VCaP (cell line): ENCODE results near the gene DBH.

Experiments used
- H3K27ac ChIP-seq: fragments of 450-650 bp; 2 replicates; pipeline ENCODE4 v1.5.1; 2017
- CTCF ChIP-seq: fragments of 450-650 bp; conservative IDR thresholded peaks from 2 replicates; pipeline ENCODE4 v1.5.1; 2017; ENCODE audit warnings: mild to moderate bottlenecking, moderate library complexity

DBH gene

GRCh38 chr9:133693116-133693515, 57.0 kb downstream of the DBH start:
- no peak for TF ChIP-seq CTCF
- H3K27ac ChIP-seq, result no peak overlapping the region

GRCh38 chr9:133693703-133694529, 57.8 kb downstream of the DBH start:
- no peak overlapping the region for H3K27ac ChIP-seq
- no peak for TF ChIP-seq CTCF

- no peak for TF ChIP-seq CTCF
- no peak overlapping the region for H3K27ac ChIP-seq
Observed at GRCh38 chr9:133694686-133695085, 58.5 kb downstream of the DBH start.

GRCh38 chr9:133696071-133696472, 59.9 kb downstream of the DBH start:
- TF ChIP-seq CTCF, result no peak
- H3K27ac ChIP-seq, result no peak overlapping the region

GRCh38 chr9:133699546-133699945, 63.4 kb downstream of the DBH start:
- no peak overlapping the region for H3K27ac ChIP-seq
- TF ChIP-seq CTCF, result no peak

- no peak for TF ChIP-seq CTCF
- H3K27ac ChIP-seq, result no peak overlapping the region
Observed at GRCh38 chr9:133700819-133701320, 64.7 kb downstream of the DBH start.

GRCh38 chr9:133701321-133701980, 65.3 kb downstream of the DBH start:
- no peak for TF ChIP-seq CTCF
- H3K27ac ChIP-seq, result no peak overlapping the region
